GM18502 (cell line): ENCODE measurements around the gene ZBED3.

Source experiments
- ATAC-seq: cut with Tn5 transposase; IDR thresholded peaks from one replicate; pipeline ENCODE4 v1.9.1; 2021; ENCODE audit warnings: mild to moderate bottlenecking; ENCODE audit not compliant: unreplicated experiment, poor library complexity

ZBED3 gene

GRCh38 chr5:77022511-77023417, 64.3 kb downstream of the ZBED3 start:
- ATAC-seq = no peak
